Measurements from ENCODE around the gene HMCN2.

Gene HMCN2

DNA sequence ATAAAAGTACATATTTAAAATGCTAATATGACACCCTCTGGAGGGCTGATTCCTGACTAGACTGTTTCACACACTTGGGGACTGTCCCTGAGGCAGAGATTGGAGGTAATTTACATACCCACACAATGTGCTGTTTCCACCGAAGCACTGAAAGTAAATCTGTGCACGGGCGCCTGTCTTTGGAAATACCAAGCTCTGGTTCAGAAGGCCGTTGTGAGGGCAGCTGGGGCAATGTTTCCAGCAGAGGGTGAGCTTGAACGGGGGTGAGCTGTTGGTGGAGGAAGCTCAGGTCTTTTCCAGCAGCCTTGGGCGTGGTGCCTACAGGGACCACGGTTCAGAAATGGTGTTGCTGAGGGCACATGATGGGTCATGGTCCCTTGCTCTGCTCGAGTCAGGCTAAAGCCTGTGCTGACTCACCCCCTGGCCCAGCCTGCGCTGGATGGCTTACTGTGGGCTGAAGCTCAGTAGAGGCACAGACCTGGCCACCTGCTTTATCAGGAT lies 25.8 kb upstream of the HMCN2 start:
- TF ChIP-seq TEAD4 (IDR thresholded peaks at IDR 0.05) (no peak), EP300 (IDR thresholded peaks at IDR 0.05; ENCODE audit: borderline replicate concordance) (no peak), TAF1 (IDR thresholded peaks at IDR 0.05; ENCODE audit: low read depth) (no peak), FOXM1 (IDR thresholded peaks at IDR 0.05; ENCODE audit: borderline replicate concordance, low read depth) (no peak), CREB1 (IDR thresholded peaks at IDR 0.05; ENCODE audit: low read depth) (no peak), RAD21 (IDR thresholded peaks at IDR 0.05; ENCODE audit: low read depth) (no peak), EGR1 (IDR thresholded peaks at IDR 0.05) (no peak), USF1 (IDR thresholded peaks at IDR 0.05) (no peak), ZBTB7A (IDR thresholded peaks at IDR 0.05; ENCODE audit: low read depth) (no peak), NFIC (IDR thresholded peaks at IDR 0.05) (no peak), TCF12 (IDR thresholded peaks at IDR 0.05; ENCODE audit: low read depth) (no peak), CEBPB (IDR thresholded peaks at IDR 0.05) (no peak), YY1 (IDR thresholded peaks at IDR 0.05; ENCODE audit: low read depth) (no peak)
- TF ChIP-seq, protein P1, sequence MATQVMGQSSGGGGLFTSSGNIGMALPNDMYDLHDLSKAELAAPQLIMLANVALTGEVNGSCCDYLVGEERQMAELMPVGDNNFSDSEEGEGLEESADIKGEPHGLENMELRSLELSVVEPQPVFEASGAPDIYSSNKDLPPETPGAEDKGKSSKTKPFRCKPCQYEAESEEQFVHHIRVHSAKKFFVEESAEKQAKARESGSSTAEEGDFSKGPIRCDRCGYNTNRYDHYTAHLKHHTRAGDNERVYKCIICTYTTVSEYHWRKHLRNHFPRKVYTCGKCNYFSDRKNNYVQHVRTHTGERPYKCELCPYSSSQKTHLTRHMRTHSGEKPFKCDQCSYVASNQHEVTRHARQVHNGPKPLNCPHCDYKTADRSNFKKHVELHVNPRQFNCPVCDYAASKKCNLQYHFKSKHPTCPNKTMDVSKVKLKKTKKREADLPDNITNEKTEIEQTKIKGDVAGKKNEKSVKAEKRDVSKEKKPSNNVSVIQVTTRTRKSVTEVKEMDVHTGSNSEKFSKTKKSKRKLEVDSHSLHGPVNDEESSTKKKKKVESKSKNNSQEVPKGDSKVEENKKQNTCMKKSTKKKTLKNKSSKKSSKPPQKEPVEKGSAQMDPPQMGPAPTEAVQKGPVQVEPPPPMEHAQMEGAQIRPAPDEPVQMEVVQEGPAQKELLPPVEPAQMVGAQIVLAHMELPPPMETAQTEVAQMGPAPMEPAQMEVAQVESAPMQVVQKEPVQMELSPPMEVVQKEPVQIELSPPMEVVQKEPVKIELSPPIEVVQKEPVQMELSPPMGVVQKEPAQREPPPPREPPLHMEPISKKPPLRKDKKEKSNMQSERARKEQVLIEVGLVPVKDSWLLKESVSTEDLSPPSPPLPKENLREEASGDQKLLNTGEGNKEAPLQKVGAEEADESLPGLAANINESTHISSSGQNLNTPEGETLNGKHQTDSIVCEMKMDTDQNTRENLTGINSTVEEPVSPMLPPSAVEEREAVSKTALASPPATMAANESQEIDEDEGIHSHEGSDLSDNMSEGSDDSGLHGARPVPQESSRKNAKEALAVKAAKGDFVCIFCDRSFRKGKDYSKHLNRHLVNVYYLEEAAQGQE (IDR thresholded peaks at IDR 0.05; ENCODE audit: low read depth) = no peak
- TF ChIP-seq, protein P2, sequence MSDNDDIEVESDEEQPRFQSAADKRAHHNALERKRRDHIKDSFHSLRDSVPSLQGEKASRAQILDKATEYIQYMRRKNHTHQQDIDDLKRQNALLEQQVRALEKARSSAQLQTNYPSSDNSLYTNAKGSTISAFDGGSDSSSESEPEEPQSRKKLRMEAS (IDR thresholded peaks at IDR 0.05) = no peak

- TF ChIP-seq TCF12 (IDR thresholded peaks at IDR 0.05; ENCODE audit: low read depth) (no peak), FOXM1 (IDR thresholded peaks at IDR 0.05; ENCODE audit: borderline replicate concordance, low read depth) (no peak), YY1 (IDR thresholded peaks at IDR 0.05; ENCODE audit: low read depth) (0 out of 2 replicates have a peak, but pooled peaks have one; percentile 38), USF1 (IDR thresholded peaks at IDR 0.05) (peak; percentile 99), ZBTB7A (IDR thresholded peaks at IDR 0.05; ENCODE audit: low read depth) (no peak), TAF1 (IDR thresholded peaks at IDR 0.05; ENCODE audit: low read depth) (no peak)
These were observed 25.0 kb upstream of the HMCN2 start for GRCh38 chr9:130240410-130241197.

DNA sequence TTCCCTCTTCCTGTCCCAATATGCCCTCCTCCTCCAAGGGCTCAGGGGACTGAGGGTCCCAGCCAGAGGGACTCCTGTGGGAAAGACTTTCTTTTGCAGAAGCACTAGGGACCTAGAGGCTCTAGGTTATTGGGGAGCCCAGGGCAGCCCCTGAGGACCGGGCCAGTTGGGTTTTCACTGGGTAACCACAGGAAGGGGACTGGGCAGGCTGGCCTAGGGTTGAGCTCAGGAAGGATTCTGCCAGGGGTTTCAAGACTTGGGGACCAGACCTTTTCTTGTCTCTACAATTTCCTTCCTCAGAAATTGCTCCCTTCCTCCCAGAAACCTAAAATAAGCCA lies 24.4 kb upstream of the HMCN2 start:
- no peak for TF ChIP-seq EGR1 (IDR thresholded peaks at IDR 0.05)
- TF ChIP-seq TAF1 (IDR thresholded peaks at IDR 0.05; ENCODE audit: low read depth) = no peak

DNA sequence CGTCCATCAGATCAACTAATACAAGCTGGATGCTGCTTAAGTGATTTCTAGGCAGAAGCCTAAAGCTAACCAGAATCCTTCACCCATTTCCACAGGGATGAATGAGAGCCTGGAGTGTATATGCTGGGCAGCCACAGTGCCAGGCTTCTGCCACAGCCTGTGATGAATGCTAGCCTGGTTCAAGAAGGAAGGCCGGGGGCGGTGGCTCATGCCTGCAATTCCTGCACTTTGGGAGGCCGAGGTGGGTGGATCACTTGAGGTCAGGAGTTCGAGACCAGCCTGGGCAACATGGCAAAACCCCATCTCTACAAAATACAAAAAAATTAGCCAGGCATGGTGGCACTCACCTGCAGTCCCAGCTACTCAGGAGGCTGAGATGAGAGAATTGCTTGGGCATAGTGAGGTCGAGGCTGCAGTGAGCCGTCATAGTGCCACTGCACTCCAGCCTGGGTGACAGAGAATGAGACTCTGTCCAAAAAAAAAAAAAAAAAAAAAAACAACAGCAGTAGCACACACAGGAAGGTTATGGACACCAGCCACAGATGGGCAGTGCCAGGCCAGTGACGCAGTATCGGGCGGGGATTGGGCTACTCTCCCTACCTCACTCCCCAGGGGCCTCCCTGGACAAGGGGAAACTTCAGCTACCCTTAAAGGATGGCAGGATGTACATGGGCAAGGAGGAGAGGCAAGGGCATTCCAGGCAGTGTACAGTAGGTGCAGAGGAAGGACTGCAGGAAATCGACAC lies 23.1 kb upstream of the HMCN2 start:
- TF ChIP-seq TAF1 (IDR thresholded peaks at IDR 0.05; ENCODE audit: low read depth) = no peak

- TF ChIP-seq TCF12 (IDR thresholded peaks at IDR 0.05; ENCODE audit: low read depth) = no peak
- TF ChIP-seq RAD21 (IDR thresholded peaks at IDR 0.05; ENCODE audit: low read depth) = peak; percentile 81
- 0 out of 2 replicates have a peak, but pooled peaks have one; percentile 35 for TF ChIP-seq ZBTB7A (IDR thresholded peaks at IDR 0.05; ENCODE audit: low read depth)
- TF ChIP-seq, protein P1 (IDR thresholded peaks at IDR 0.05; ENCODE audit: low read depth) = no peak
- no peak for TF ChIP-seq USF1 (IDR thresholded peaks at IDR 0.05)
These were observed 22.3 kb upstream of the HMCN2 start for GRCh38 chr9:130243015-130243881.
